Keratinocyte (primary cell): Measurements from ENCODE around the gene PLCL1. TPM values are rescaled to one million over a fixed set of nuclear protein-coding genes. Genes with fewer than 3 reads are reported as not detected.

Experiments used
- DNase-seq: peaks from one replicate; pipeline ENCODE4 v3.0.0-alpha.2; 2011; ENCODE audit warnings: low read depth, missing footprints, low spot score
- FAIRE-seq: peaks from 2 replicates; lab custom pipeline; 2011; peaks lifted over from hg19 to GRCh38; lab: Jason Lieb, UNC
- H2AFZ ChIP-seq: 2 replicates; pipeline ENCODE4 v1.6.0; 2012; ENCODE audit warnings: low read length, control low read depth, inconsistent platforms; ENCODE audit not compliant: control insufficient read depth
- H3K27ac ChIP-seq: 2 replicates; pipeline ENCODE4 v1.5.1; 2011; ENCODE audit warnings: low read length; ENCODE audit not compliant: control insufficient read depth, insufficient read depth
- H3K27me3 ChIP-seq: 3 replicates; pipeline ENCODE4 v1.6.0; 2011; ENCODE audit warnings: low read length; ENCODE audit not compliant: control insufficient read depth, insufficient read depth; ENCODE audit errors: extremely low read depth
- H3K36me3 ChIP-seq, 2 experiments: 2 replicates in 1 of 2; 3 replicates in 1 of 2; pipeline ENCODE4 v1.5.1; 2011; ENCODE audit warnings: low read length in 2 of 2, mild to moderate bottlenecking in 1 of 2; ENCODE audit not compliant: control insufficient read depth in 2 of 2, insufficient read depth in 2 of 2; ENCODE audit errors: extremely low read depth in 1 of 2
- H3K4me1 ChIP-seq: 3 replicates; pipeline ENCODE4 v1.5.1; 2011; ENCODE audit warnings: low read length; ENCODE audit not compliant: control insufficient read depth, insufficient read depth; ENCODE audit errors: extremely low read depth
- H3K4me2 ChIP-seq: 3 replicates; pipeline ENCODE4 v1.6.0; 2011; ENCODE audit warnings: low read depth, low read length; ENCODE audit not compliant: control insufficient read depth, insufficient read depth; ENCODE audit errors: extremely low read depth
- H3K4me3 ChIP-seq, 3 experiments: fragments of 200-600 bp in 1 of 3; sonication (generic) in 1 of 3; 2 replicates in 2 of 3; 3 replicates in 1 of 3; pipeline ENCODE4 v1.5.1; 2011 to 2016; ENCODE audit warnings: low read length in 3 of 3, mild to moderate bottlenecking in 3 of 3, control low read depth in 2 of 3, inconsistent platforms in 1 of 3, low read depth in 1 of 3, mixed read lengths in 1 of 3, mixed run types in 1 of 3, moderate library complexity in 1 of 3; ENCODE audit not compliant: control insufficient read depth in 2 of 3, insufficient read depth in 2 of 3; ENCODE audit errors: extremely low read depth in 1 of 3
- H3K79me2 ChIP-seq: 2 replicates; pipeline ENCODE4 v1.6.0; 2012; ENCODE audit warnings: low read length; ENCODE audit not compliant: control insufficient read depth, insufficient read depth
- H3K9ac ChIP-seq: 3 replicates; pipeline ENCODE4 v1.6.0; 2011; ENCODE audit warnings: low read length; ENCODE audit not compliant: control insufficient read depth, insufficient read depth; ENCODE audit errors: extremely low read depth
- H3K9me1 ChIP-seq: 3 replicates; pipeline ENCODE4 v1.6.0; 2011; ENCODE audit warnings: low read length; ENCODE audit not compliant: control insufficient read depth, insufficient read depth; ENCODE audit errors: extremely low read depth
- H3K9me3 ChIP-seq: 2 replicates; pipeline ENCODE4 v1.5.1; 2012; ENCODE audit warnings: low read depth, low read length; ENCODE audit not compliant: control insufficient read depth
- H4K20me1 ChIP-seq: 3 replicates; pipeline ENCODE4 v1.6.0; 2011; ENCODE audit warnings: low read length; ENCODE audit not compliant: control insufficient read depth, insufficient read depth; ENCODE audit errors: extremely low read depth
- EZH2 ChIP-seq: IDR thresholded peaks from one replicate; pipeline ENCODE4 v1.6.1; 2012; ENCODE audit warnings: inconsistent platforms, mild to moderate bottlenecking, low read length, moderate library complexity
- dilution Hi-C: fragments of 300-500 bp; cut with MboI; formaldehyde crosslinking; loops from one replicate; pipeline ENCODE4 v1.7.0; 2020; ENCODE audit warnings: low sequenced_read_pairs; ENCODE audit not compliant: extremely low pct_ligation_motif_present
- polyA plus RNA-seq, 5 experiments: library from polyadenylated mRNA; depleted of rRNA in 3 of 5; stranded (reverse) in 3 of 5; stranded (forward) in 1 of 5; unstranded in 1 of 5; fragments of >200 nt; gene quantifications; 1 replicate in 1 of 5; 2 replicates in 3 of 5; 3 replicates in 1 of 5; pipeline versions ENCODE4 v1.2.1 to v1.2.3, GENCODE V29; 2011 to 2012; ENCODE audit warnings: missing spikeins in 2 of 5, low read depth in 1 of 5, low replicate concordance in 1 of 5
- TF ChIP-seq, protein P1 (sequence below), 3 experiments: IDR thresholded peaks in 1 of 3; conservative IDR thresholded peaks in 1 of 3; optimal IDR thresholded peaks in 1 of 3; 2 replicates in 2 of 3; 3 replicates in 1 of 3; pipeline versions ENCODE3 to v1.5.1; 2011; ENCODE audit warnings: low read length in 3 of 3, mild to moderate bottlenecking in 3 of 3, moderate library complexity in 2 of 3, control low read depth in 1 of 3, inconsistent platforms in 1 of 3; ENCODE audit not compliant: insufficient read depth in 2 of 3; ENCODE audit errors: extremely low read depth in 1 of 3

PLCL1 gene
- polyA plus RNA-seq, 1 donor (not counting 4 experiments of a cell fraction or from before 2014, with no cell fraction given), result 0.01 TPM

GRCh38 chr2:197871780-197872456, 67.5 kb downstream of the PLCL1 start:
- FAIRE-seq, result no peak
- H4K20me1 ChIP-seq, result no peaks in the 10 kb centered on the region
- H3K79me2 ChIP-seq, result no peaks in the 10 kb centered on the region

DNA sequence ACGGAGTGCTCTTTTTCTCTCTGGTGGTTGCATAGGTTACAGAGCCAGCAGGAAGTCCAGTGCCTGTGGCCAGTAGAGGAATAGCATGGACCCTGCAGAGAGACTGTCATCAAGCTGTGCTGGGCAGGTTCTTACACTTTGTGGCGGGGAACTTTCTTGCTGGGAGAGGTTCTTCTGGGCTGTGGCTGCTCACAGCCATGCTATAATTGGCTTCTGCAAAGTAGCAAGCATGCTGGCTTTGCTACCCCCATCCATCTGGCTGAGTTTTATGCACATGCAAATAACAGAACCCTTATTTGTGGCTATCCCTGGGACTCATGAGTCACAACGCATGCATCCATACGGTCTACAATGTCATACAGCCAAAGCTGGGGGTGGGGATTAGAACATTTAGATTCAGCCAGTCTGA, 68.9 kb downstream of the PLCL1 start:
- H3K4me2 ChIP-seq, result no peak overlapping the region
- H2AFZ ChIP-seq, result no peak overlapping the region
- dilution Hi-C loops, result no loop called here
- no peaks in the 10 kb centered on the region for H3K9me3 ChIP-seq
- no peak for TF ChIP-seq EZH2
- TF ChIP-seq, protein P1, sequence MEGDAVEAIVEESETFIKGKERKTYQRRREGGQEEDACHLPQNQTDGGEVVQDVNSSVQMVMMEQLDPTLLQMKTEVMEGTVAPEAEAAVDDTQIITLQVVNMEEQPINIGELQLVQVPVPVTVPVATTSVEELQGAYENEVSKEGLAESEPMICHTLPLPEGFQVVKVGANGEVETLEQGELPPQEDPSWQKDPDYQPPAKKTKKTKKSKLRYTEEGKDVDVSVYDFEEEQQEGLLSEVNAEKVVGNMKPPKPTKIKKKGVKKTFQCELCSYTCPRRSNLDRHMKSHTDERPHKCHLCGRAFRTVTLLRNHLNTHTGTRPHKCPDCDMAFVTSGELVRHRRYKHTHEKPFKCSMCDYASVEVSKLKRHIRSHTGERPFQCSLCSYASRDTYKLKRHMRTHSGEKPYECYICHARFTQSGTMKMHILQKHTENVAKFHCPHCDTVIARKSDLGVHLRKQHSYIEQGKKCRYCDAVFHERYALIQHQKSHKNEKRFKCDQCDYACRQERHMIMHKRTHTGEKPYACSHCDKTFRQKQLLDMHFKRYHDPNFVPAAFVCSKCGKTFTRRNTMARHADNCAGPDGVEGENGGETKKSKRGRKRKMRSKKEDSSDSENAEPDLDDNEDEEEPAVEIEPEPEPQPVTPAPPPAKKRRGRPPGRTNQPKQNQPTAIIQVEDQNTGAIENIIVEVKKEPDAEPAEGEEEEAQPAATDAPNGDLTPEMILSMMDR (optimal IDR thresholded peaks at IDR 0.05 in 1 of 3, IDR thresholded peaks at IDR 0.05 in 1 of 3, conservative IDR thresholded peaks at IDR 0.05 in 1 of 3; ENCODE audit: extremely low read depth in 1 of 3, insufficient read depth in 2 of 3, low read length in 3 of 3), result no peak
- H4K20me1 ChIP-seq, result no peaks in the 10 kb centered on the region
- no peak overlapping the region for H3K27ac ChIP-seq
- FAIRE-seq, result no peak
- no peaks in the 10 kb centered on the region for H3K4me1 ChIP-seq
- H3K79me2 ChIP-seq, result no peaks in the 10 kb centered on the region
- no peak for DNase-seq
- H3K9ac ChIP-seq, result no peak overlapping the region
- H3K36me3 ChIP-seq, result no peaks in the 10 kb centered on the region
- H3K4me3 ChIP-seq, result no peak overlapping the region
- no peaks in the 10 kb centered on the region for H3K27me3 ChIP-seq
- no peaks in the 10 kb centered on the region for H3K9me1 ChIP-seq

More at GRCh38 chr2:197871780-197872456, 67.5 kb downstream of the PLCL1 start:
- Histone ChIP-seq H3K4me1 (no peaks in the 10 kb centered on the region), H3K27me3 (no peaks in the 10 kb centered on the region), H3K4me3 (no peak overlapping the region), H3K9me3 (no peaks in the 10 kb centered on the region), H3K9ac (no peak overlapping the region), H2AFZ (no peak overlapping the region), H3K27ac (no peak overlapping the region), H3K4me2 (no peak overlapping the region), H3K9me1 (no peaks in the 10 kb centered on the region), H3K36me3 (no peaks in the 10 kb centered on the region)
- TF ChIP-seq, protein P1 (optimal IDR thresholded peaks at IDR 0.05 in 1 of 3, IDR thresholded peaks at IDR 0.05 in 1 of 3, conservative IDR thresholded peaks at IDR 0.05 in 1 of 3; ENCODE audit: extremely low read depth in 1 of 3, insufficient read depth in 2 of 3, low read length in 3 of 3), result no peak
- no peak for TF ChIP-seq EZH2
- no peak for DNase-seq
- dilution Hi-C loops, result no loop called here
